Measurements from ENCODE around the gene PRR30. TPM values are rescaled to one million over a fixed set of nuclear protein-coding genes. Genes with fewer than 3 reads are reported as not detected.
A peak's percentile ranks its signal among the peaks of the same experiment; 100 is the strongest.

PRR30 gene
- polyA plus RNA-seq, 2 of the 4 experiments (the other 2 are of a cell fraction): not detected

GRCh38 chr2:27095745-27096651 lies 43.2 kb downstream of the PRR30 start:
- peaks cover 20% of the 10 kb centered on the region for H3K4me1 ChIP-seq
- peak overlapping the region; percentile 71 for H3K4me2 ChIP-seq
- no peak overlapping the region for H3K4me3 ChIP-seq
- WGBS (ENCODE audit: missing lambda C conversion rate): 39% methylated on average over 18 of the region's 18 CpGs
- ChIA-PET CTCF (interaction anchor here (0.8 to 12.0 kb wide), 12 partner anchors 11 to 228 kb away, joined by 3 to 197 read pairs (median 7); partner anchors contain the start of genes ABHD1, ATRAID, EMILIN1 and KHK), POLR2A (interaction anchor here (2.1 kb wide), 1 partner anchor 45 kb away, joined by 5 read pairs; the partner anchor contains the start of gene AGBL5)
- peak; percentile 67 to 85 for ATAC-seq
- no peaks in the 10 kb centered on the region for H3K9me3 ChIP-seq
- TF ChIP-seq JUNB (IDR thresholded peaks at IDR 0.05) (no peak), CTCF (IDR thresholded peaks at IDR 0.05) (no peak), MAX (IDR thresholded peaks at IDR 0.05) (0 out of 2 replicates have a peak, but pooled peaks have one; percentile 13), MAZ (IDR thresholded peaks at IDR 0.05; ENCODE audit: borderline replicate concordance, low read depth, low read length) (no peak), CEBPB (IDR thresholded peaks at IDR 0.05) (peak in 1 of 2 experiments; percentile 68; a peak in 2 of 4 replicates)
- peak; percentile 56 to 80 for DNase-seq (ENCODE audit: low read depth in 1 of 2, low spot score in 1 of 2)
- peak overlapping the region; percentile 46 to 71; a peak in 5 of 6 replicates for H3K27ac ChIP-seq
- FAIRE-seq: no peak

DNA sequence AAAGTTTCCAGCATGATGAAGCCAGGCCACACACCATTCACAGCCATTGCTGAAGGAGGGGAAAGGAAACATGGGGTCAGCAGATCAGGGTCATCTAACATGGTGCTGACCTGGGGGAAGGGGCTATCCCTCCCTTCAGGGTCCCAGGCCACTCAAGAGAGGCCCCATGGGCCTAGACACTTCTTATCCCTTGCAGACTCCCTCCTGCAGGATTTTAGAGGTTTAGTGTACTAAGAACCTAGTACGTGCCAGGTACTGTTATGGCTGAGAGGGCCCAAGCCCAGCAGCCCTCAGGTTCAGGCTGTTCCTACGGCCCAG lies 43.8 kb downstream of the PRR30 start:
- H3K9me3 ChIP-seq: no peaks in the 10 kb centered on the region
- no peak overlapping the region for H3K4me3 ChIP-seq
- FAIRE-seq (no peak), DNase-seq (ENCODE audit: low read depth in 1 of 2, low spot score in 1 of 2) (no peak), ATAC-seq (no peak)
- CTCF ChIA-PET: interaction anchor here (0.8 to 12.0 kb wide), 7 partner anchors 10 to 228 kb away, joined by 3 to 197 read pairs (median 36); partner anchors contain the start of genes EMILIN1, KHK and TRIM54
- no peak for TF ChIP-seq POLR2AphosphoS2 (conservative IDR thresholded peaks at IDR 0.05; ENCODE audit: low read length)
- no peak for TF ChIP-seq HOXB5 (CRISPR knock-in tag; IDR thresholded peaks at IDR 0.05)
- TF ChIP-seq JUN (IDR thresholded peaks at IDR 0.05): no peak
- TF ChIP-seq FOXS1 (CRISPR knock-in tag; IDR thresholded peaks at IDR 0.05): no peak
- H3K4me2 ChIP-seq: no peak overlapping the region; the same call in 2 of the 3 replicates
- H3K4me1 ChIP-seq: peaks cover 20% of the 10 kb centered on the region
- WGBS (ENCODE audit: missing lambda C conversion rate): 92% methylated on average over 2 of the region's 2 CpGs
- POLR2A ChIA-PET: interaction anchor here (2.1 kb wide), 1 partner anchor 44 kb away, joined by 5 read pairs; the partner anchor contains the start of gene AGBL5
- H3K27ac ChIP-seq: no peak overlapping the region

DNA sequence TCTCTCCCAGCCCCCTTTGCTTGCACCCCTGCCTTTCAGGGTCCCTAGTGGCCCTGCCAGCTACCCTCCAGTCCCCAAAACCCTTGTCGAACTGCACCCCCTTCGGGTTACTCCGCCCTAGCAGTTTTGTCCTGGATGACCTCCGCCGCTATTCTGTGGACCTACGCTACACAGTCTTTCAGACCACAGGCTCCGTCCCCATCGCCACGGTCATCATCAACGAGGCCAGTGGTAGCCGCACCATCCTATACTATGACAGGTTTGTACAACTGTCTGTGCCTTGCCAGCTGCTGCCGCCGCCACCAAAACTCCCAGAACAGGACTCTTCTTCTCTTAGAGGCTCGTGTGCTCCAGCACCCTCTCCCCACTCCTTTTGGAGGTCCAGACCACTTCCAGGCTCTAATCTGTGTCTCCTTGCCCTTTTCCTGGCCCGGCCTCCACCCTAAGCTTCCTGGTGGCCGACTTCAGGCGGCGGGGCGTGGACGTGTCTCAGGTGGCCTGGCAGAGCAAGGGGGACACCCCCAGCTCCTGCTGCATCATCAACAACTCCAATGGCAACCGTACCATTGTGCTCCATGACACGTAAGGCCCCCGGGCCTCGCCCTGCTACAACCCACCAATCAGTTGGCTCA lies 44.7 kb downstream of the PRR30 start:
- 93% methylated on average over 24 of the region's 24 CpGs for WGBS (ENCODE audit: missing lambda C conversion rate)
- H3K9me3 ChIP-seq: no peaks in the 10 kb centered on the region
- ChIA-PET POLR2A (no interaction called here), CTCF (interaction anchor here (0.7 to 12.0 kb wide), 13 partner anchors 8 to 207 kb away, joined by 3 to 197 read pairs (median 4); partner anchors contain the start of genes AGBL5, EMILIN1, KHK and PRR30)
- FAIRE-seq (no peak), DNase-seq (ENCODE audit: low read depth in 1 of 2, low spot score in 1 of 2) (no peak), ATAC-seq (no peak)
- TF ChIP-seq NFE2L2 (conservative IDR thresholded peaks at IDR 0.05; ENCODE audit: low read length) (no peak), MAFK (IDR thresholded peaks at IDR 0.05; ENCODE audit: partially characterized antibody) (no peak), RAD21 (conservative IDR thresholded peaks at IDR 0.05 in 1 of 2, IDR thresholded peaks at IDR 0.05 in 1 of 2) (no peak), HEYL (CRISPR knock-in tag; IDR thresholded peaks at IDR 0.05) (no peak), HOXA7 (CRISPR knock-in tag; IDR thresholded peaks at IDR 0.05) (no peak), NPAS2 (CRISPR knock-in tag; IDR thresholded peaks at IDR 0.05; ENCODE audit: borderline replicate concordance) (no peak), KDM5A (IDR thresholded peaks at IDR 0.05) (no peak), HMGXB4 (CRISPR knock-in tag; IDR thresholded peaks at IDR 0.05; ENCODE audit: borderline replicate concordance) (no peak), JUN (IDR thresholded peaks at IDR 0.05) (no peak), BCL3 (IDR thresholded peaks at IDR 0.05) (no peak), HDAC2 (IDR thresholded peaks at IDR 0.05) (no peak), MAZ (IDR thresholded peaks at IDR 0.05; ENCODE audit: borderline replicate concordance, low read depth, low read length) (no peak), RFX5 (IDR thresholded peaks at IDR 0.05) (no peak), CBX8 (IDR thresholded peaks at IDR 0.05) (no peak), RNF2 (IDR thresholded peaks at IDR 0.05; ENCODE audit: borderline replicate concordance, low read depth) (no peak)
- TF ChIP-seq, protein P1, sequence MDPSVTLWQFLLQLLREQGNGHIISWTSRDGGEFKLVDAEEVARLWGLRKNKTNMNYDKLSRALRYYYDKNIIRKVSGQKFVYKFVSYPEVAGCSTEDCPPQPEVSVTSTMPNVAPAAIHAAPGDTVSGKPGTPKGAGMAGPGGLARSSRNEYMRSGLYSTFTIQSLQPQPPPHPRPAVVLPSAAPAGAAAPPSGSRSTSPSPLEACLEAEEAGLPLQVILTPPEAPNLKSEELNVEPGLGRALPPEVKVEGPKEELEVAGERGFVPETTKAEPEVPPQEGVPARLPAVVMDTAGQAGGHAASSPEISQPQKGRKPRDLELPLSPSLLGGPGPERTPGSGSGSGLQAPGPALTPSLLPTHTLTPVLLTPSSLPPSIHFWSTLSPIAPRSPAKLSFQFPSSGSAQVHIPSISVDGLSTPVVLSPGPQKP (IDR thresholded peaks at IDR 0.05; ENCODE audit: low read depth, low read length): no peak
- no peak overlapping the region for H3K4me3 ChIP-seq
- H3K27ac ChIP-seq: peak overlapping the region in 1 of 2 experiments; percentile 8; a peak in 1 of 6 replicates
- peaks cover 20% of the 10 kb centered on the region for H3K4me1 ChIP-seq
- H3K4me2 ChIP-seq: no peak overlapping the region
